Pulmonary artery endothelial cell (primary cell): ENCODE data around the gene AHNAK2. TPM values are rescaled to one million over a fixed set of nuclear protein-coding genes. Genes with fewer than 3 reads are reported as not detected.

ENCODE experiments used
- DNase-seq: peaks from one replicate; pipeline ENCODE4 v3.0.0-alpha.2; 2011; ENCODE audit warnings: low read depth, low spot score
- total RNA-seq: library from RNA; depleted of rRNA; stranded (reverse); fragments of >200 nt; gene quantifications from 2 replicates; pipeline ENCODE4 v1.2.3, GENCODE V29; 2014

AHNAK2 gene
- total RNA-seq, 1 donor from 2014 or later = 91.8 TPM

- DNase-seq = no peak
Observed at GRCh38 chr14:104940526-104941150, 37.5 kb downstream of the AHNAK2 start.

GRCh38 chr14:104939666-104940410 lies 38.3 kb downstream of the AHNAK2 start:
- DNase-seq = no peak

GRCh38 chr14:104938960-104939359 lies 39.2 kb downstream of the AHNAK2 start:
- DNase-seq = no peak

- DNase-seq = no peak
Observed at GRCh38 chr14:104938436-104938835, 39.7 kb downstream of the AHNAK2 start.

- DNase-seq = no peak
Observed at GRCh38 chr14:104937694-104938365, 40.3 kb downstream of the AHNAK2 start.

GRCh38 chr14:104937161-104937560 lies 41.0 kb downstream of the AHNAK2 start:
- DNase-seq = no peak

- no peak for DNase-seq
Observed at GRCh38 chr14:104936361-104937155, 41.6 kb downstream of the AHNAK2 start.

GRCh38 chr14:104935955-104936354 lies 42.2 kb downstream of the AHNAK2 start:
- no peak for DNase-seq

GRCh38 chr14:104935026-104935650 lies 43.0 kb downstream of the AHNAK2 start:
- DNase-seq = no peak

- DNase-seq = no peak
Observed at GRCh38 chr14:104933746-104934733, 44.1 kb downstream of the AHNAK2 start.

GRCh38 chr14:104932676-104933631 lies 45.2 kb downstream of the AHNAK2 start:
- no peak for DNase-seq

- DNase-seq = no peak
Observed at GRCh38 chr14:104931771-104932675, 46.2 kb downstream of the AHNAK2 start.

- DNase-seq = no peak
Observed at GRCh38 chr14:104931304-104931770, 46.8 kb downstream of the AHNAK2 start.

- DNase-seq = no peak
Observed at GRCh38 chr14:104930526-104931303, 47.5 kb downstream of the AHNAK2 start.

- no peak for DNase-seq
Observed at GRCh38 chr14:104929268-104930230, 48.6 kb downstream of the AHNAK2 start.
